Breast epithelium (tissue), 4 donors: ENCODE data around the gene TMX3. TPM values are rescaled to one million over a fixed set of nuclear protein-coding genes. Genes with fewer than 3 reads are reported as not detected.

Experiments used
- DNase-seq, 2 donors: peaks; one replicate each; pipeline ENCODE4 v3.0.0-alpha.2; 2019; ENCODE audit warnings: low spot score in 2 of 2
- H3K27ac ChIP-seq, 2 donors: fragments of 200-600 bp; sonication (generic) in 1 of 2; one replicate each; pipeline ENCODE4 v1.5.1; 2016 to 2019; ENCODE audit warnings: mild to moderate bottlenecking in 1 of 2
- H3K27me3 ChIP-seq, 2 donors: fragments of 200-600 bp; sonication (generic) in 1 of 2; one replicate each; pipeline versions ENCODE4 v1.5.1 to v1.6.0; 2017 to 2019; ENCODE audit warnings: control low read depth in 1 of 2, mild to moderate bottlenecking in 1 of 2
- H3K36me3 ChIP-seq: fragments of 200-600 bp; one replicate; pipeline ENCODE4 v1.5.1; 2019
- H3K4me1 ChIP-seq, 2 donors: fragments of 200-600 bp; sonication (generic); one replicate each; pipeline ENCODE4 v1.5.1; 2016 to 2019; ENCODE audit warnings: control low read depth in 1 of 2
- H3K4me3 ChIP-seq, 3 donors: fragments of 200-600 bp; sonication (generic); 1 replicate in 2 of 3; 2 replicates in 1 of 3; pipeline ENCODE4 v1.5.1; 2016 to 2019; ENCODE audit warnings: mild to moderate bottlenecking in 3 of 3, moderate library complexity in 2 of 3
- H3K9me3 ChIP-seq, 2 donors: fragments of 200-600 bp; sonication (generic) in 1 of 2; one replicate each; pipeline ENCODE4 v1.5.1; 2016 to 2019; ENCODE audit warnings: control low read depth in 1 of 2
- CTCF ChIP-seq, 3 donors: fragments of 450-650 bp; IDR thresholded peaks; one replicate each; pipeline ENCODE4 v1.5.1; 2016 to 2017; ENCODE audit warnings: antibody characterized with exemption in 3 of 3, mild to moderate bottlenecking in 3 of 3, moderate library complexity in 3 of 3
- POLR2A ChIP-seq: fragments of 450-650 bp; IDR thresholded peaks from one replicate; pipeline ENCODE4 v1.6.1; 2016; ENCODE audit warnings: antibody characterized with exemption, mild to moderate bottlenecking, moderate library complexity
- POLR2AphosphoS5 ChIP-seq, 3 donors: sonication (generic); formaldehyde crosslinking; IDR thresholded peaks; one replicate each; pipeline ENCODE4 v1.6.1; 2017; ENCODE audit warnings: antibody characterized with exemption in 3 of 3
- intact Hi-C: fragments of 100-400 bp; cut with DNase I; formaldehyde crosslinking; loops from one replicate; pipeline ENCODE4 v1.15.1; 2023; ENCODE audit warnings: low total_unique reads
- total RNA-seq, 3 donors: library from RNA; depleted of rRNA; stranded (reverse); fragments of >200 nt; gene quantifications; one replicate each; pipeline ENCODE4 v1.1.0, GENCODE V29; 2016

TMX3 gene
- total RNA-seq, 3 donors from 2014 or later: 41.0 to 55.3 (median 41.3) TPM

- Histone ChIP-seq H3K27me3 (no peaks in the 10 kb centered on the region), H3K4me3 (no peak overlapping the region), H3K4me1 (no peaks in the 10 kb centered on the region), H3K36me3 (no peaks in the 10 kb centered on the region), H3K9me3 (no peaks in the 10 kb centered on the region), H3K27ac (no peak overlapping the region)
- TF ChIP-seq CTCF (IDR thresholded peaks at IDR 0.05): no peak
- TF ChIP-seq POLR2AphosphoS5 (IDR thresholded peaks at IDR 0.05): no peak
- TF ChIP-seq POLR2A: no peak
- DNase-seq: no peak
- intact Hi-C loops: no loop called here
These were observed 10.4 kb upstream of the TMX3 start for GRCh38 chr18:68725346-68725745.

- no peak overlapping the region for H3K27ac ChIP-seq
- H3K4me3 ChIP-seq: no peak overlapping the region
- intact Hi-C loops: no loop called here
- no peaks in the 10 kb centered on the region for H3K9me3 ChIP-seq
- no peak for TF ChIP-seq CTCF (IDR thresholded peaks at IDR 0.05)
- no peak for TF ChIP-seq POLR2A
- no peak for DNase-seq
- no peaks in the 10 kb centered on the region for H3K4me1 ChIP-seq
- H3K27me3 ChIP-seq: no peaks in the 10 kb centered on the region
- H3K36me3 ChIP-seq: no peaks in the 10 kb centered on the region
These were observed 9.1 kb upstream of the TMX3 start for GRCh38 chr18:68724021-68724420.

- Histone ChIP-seq H3K4me3 (no peak overlapping the region), H3K9me3 (no peaks in the 10 kb centered on the region), H3K27ac (no peak overlapping the region), H3K4me1 (no peaks in the 10 kb centered on the region), H3K36me3 (no peaks in the 10 kb centered on the region), H3K27me3 (no peaks in the 10 kb centered on the region)
- no peak for TF ChIP-seq POLR2AphosphoS5 (IDR thresholded peaks at IDR 0.05)
- TF ChIP-seq CTCF (IDR thresholded peaks at IDR 0.05): no peak
- no peak for TF ChIP-seq POLR2A
- intact Hi-C loops: no loop called here
- DNase-seq: no peak
These were observed 8.6 kb upstream of the TMX3 start for GRCh38 chr18:68723539-68723938.

- Histone ChIP-seq H3K9me3 (no peaks in the 10 kb centered on the region), H3K4me3 (no peak overlapping the region), H3K27ac (no peak overlapping the region)
These were observed 7.9 kb upstream of the TMX3 start for GRCh38 chr18:68722821-68723220.

More at GRCh38 chr18:68722821-68723220, 7.9 kb upstream of the TMX3 start:
- TF ChIP-seq POLR2AphosphoS5 (IDR thresholded peaks at IDR 0.05): no peak
- no peak for TF ChIP-seq POLR2A
- no peak for TF ChIP-seq CTCF (IDR thresholded peaks at IDR 0.05)
- DNase-seq: no peak
- H3K27me3 ChIP-seq: no peaks in the 10 kb centered on the region
- H3K4me1 ChIP-seq: no peaks in the 10 kb centered on the region
- no peaks in the 10 kb centered on the region for H3K36me3 ChIP-seq
- intact Hi-C loops: no loop called here
